ENCODE data around the gene MACROD2.

The MACROD2 gene

GRCh38 chr20:15593081-15593480, 1597.8 kb downstream of the MACROD2 start:
- TF ChIP-seq ZFP3 (CRISPR knock-in tag; IDR thresholded peaks at IDR 0.05), result no peak
- TF ChIP-seq ZFP30 (CRISPR knock-in tag; IDR thresholded peaks at IDR 0.05), result no peak
- TF ChIP-seq PATZ1 (CRISPR knock-in tag; IDR thresholded peaks at IDR 0.05; ENCODE audit: borderline replicate concordance), result no peak
- no peak for TF ChIP-seq GLIS3 (CRISPR knock-in tag; IDR thresholded peaks at IDR 0.05)
- TF ChIP-seq, protein P1, sequence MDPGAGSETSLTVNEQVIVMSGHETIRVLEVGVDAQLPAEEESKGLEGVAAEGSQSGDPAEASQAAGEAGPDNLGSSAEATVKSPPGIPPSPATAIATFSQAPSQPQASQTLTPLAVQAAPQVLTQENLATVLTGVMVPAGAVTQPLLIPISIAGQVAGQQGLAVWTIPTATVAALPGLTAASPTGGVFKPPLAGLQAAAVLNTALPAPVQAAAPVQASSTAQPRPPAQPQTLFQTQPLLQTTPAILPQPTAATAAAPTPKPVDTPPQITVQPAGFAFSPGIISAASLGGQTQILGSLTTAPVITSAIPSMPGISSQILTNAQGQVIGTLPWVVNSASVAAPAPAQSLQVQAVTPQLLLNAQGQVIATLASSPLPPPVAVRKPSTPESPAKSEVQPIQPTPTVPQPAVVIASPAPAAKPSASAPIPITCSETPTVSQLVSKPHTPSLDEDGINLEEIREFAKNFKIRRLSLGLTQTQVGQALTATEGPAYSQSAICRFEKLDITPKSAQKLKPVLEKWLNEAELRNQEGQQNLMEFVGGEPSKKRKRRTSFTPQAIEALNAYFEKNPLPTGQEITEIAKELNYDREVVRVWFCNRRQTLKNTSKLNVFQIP (CRISPR knock-in tag; IDR thresholded peaks at IDR 0.05; ENCODE audit: borderline replicate concordance, low read depth), result no peak
- no peak for TF ChIP-seq SNAI2 (CRISPR knock-in tag; IDR thresholded peaks at IDR 0.05)
- TF ChIP-seq OSR1 (CRISPR knock-in tag; IDR thresholded peaks at IDR 0.05), result no peak
- no peak for TF ChIP-seq ISL1 (CRISPR knock-in tag; IDR thresholded peaks at IDR 0.05)
- no peak for TF ChIP-seq RARB (CRISPR knock-in tag; IDR thresholded peaks at IDR 0.05)
- TF ChIP-seq TOX (CRISPR knock-in tag; IDR thresholded peaks at IDR 0.05; ENCODE audit: borderline replicate concordance), result no peak
- ATAC-seq, result no peak

- no peak for ATAC-seq
Measured at GRCh38 chr20:15594158-15594695, 1598.9 kb downstream of the MACROD2 start.

DNA sequence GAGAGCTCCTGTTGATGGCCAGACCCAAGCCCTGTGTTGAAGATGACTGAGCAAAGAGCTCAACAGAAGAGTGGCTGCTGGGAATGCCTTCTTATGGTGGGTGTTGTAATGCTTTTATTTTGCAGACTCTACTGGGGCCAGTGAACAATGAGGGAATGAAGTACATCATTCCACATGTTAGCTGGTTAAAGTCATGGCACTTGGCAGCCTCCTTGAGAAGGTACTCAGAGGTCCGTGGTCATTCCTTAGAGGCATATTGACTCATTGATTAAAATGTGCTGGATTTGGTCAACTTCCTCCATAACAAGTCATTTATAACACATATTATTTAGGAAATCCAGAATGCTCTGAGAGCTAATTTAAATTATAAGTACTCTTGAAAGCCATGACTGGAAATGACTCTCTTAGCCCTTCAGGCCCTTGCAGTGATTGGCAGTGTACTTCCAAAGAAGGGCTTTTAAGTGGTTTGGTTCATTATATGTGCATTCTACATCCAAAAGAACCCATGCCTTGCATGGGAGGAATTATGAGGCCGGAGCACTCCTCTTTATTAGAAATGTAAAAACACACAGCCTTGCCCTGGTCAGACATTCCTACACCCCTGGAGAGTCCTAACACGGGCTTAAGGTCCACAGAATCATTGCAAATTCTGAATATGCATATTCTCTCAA, 1601.0 kb downstream of the MACROD2 start:
- ATAC-seq, result no peak
- TF ChIP-seq, protein P2, sequence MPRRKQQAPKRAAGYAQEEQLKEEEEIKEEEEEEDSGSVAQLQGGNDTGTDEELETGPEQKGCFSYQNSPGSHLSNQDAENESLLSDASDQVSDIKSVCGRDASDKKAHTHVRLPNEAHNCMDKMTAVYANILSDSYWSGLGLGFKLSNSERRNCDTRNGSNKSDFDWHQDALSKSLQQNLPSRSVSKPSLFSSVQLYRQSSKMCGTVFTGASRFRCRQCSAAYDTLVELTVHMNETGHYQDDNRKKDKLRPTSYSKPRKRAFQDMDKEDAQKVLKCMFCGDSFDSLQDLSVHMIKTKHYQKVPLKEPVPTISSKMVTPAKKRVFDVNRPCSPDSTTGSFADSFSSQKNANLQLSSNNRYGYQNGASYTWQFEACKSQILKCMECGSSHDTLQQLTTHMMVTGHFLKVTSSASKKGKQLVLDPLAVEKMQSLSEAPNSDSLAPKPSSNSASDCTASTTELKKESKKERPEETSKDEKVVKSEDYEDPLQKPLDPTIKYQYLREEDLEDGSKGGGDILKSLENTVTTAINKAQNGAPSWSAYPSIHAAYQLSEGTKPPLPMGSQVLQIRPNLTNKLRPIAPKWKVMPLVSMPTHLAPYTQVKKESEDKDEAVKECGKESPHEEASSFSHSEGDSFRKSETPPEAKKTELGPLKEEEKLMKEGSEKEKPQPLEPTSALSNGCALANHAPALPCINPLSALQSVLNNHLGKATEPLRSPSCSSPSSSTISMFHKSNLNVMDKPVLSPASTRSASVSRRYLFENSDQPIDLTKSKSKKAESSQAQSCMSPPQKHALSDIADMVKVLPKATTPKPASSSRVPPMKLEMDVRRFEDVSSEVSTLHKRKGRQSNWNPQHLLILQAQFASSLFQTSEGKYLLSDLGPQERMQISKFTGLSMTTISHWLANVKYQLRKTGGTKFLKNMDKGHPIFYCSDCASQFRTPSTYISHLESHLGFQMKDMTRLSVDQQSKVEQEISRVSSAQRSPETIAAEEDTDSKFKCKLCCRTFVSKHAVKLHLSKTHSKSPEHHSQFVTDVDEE (CRISPR knock-in tag; IDR thresholded peaks at IDR 0.05), result no peak
- TF ChIP-seq CSRNP3 (CRISPR knock-in tag; IDR thresholded peaks at IDR 0.05), result no peak
- no peak for TF ChIP-seq SNAI2 (CRISPR knock-in tag; IDR thresholded peaks at IDR 0.05)
- TF ChIP-seq PATZ1 (CRISPR knock-in tag; IDR thresholded peaks at IDR 0.05; ENCODE audit: borderline replicate concordance), result no peak
- no peak for TF ChIP-seq ZC3H10 (CRISPR knock-in tag; IDR thresholded peaks at IDR 0.05)

More at GRCh38 chr20:15594158-15594695, 1598.9 kb downstream of the MACROD2 start:
- no peak for TF ChIP-seq TOX (CRISPR knock-in tag; IDR thresholded peaks at IDR 0.05; ENCODE audit: borderline replicate concordance)
- no peak for TF ChIP-seq ISL1 (CRISPR knock-in tag; IDR thresholded peaks at IDR 0.05)
- TF ChIP-seq, protein P1 (CRISPR knock-in tag; IDR thresholded peaks at IDR 0.05; ENCODE audit: borderline replicate concordance, low read depth), result no peak
- no peak for TF ChIP-seq SNAI2 (CRISPR knock-in tag; IDR thresholded peaks at IDR 0.05)
- TF ChIP-seq ZNF8 (CRISPR knock-in tag; IDR thresholded peaks at IDR 0.05), result no peak
- TF ChIP-seq ARNTL (CRISPR knock-in tag; IDR thresholded peaks at IDR 0.05; ENCODE audit: borderline replicate concordance, low read depth), result no peak
